BE2C (cell line): ENCODE data around the gene COL19A1.

Experiments used
- DNase-seq: peaks from one replicate; pipeline ENCODE4 v3.0.0-alpha.2; 2020
- H3K27me3 ChIP-seq: fragments of 250-450 bp; sonication (Bioruptor Pico); 2 replicates; pipeline ENCODE4 v1.5.1; 2020; ENCODE audit warnings: mild to moderate bottlenecking
- H3K36me3 ChIP-seq: fragments of 250-450 bp; sonication (Bioruptor Pico); 2 replicates; pipeline ENCODE4 v1.5.1; 2020; ENCODE audit warnings: mild to moderate bottlenecking
- H3K4me1 ChIP-seq: fragments of 250-450 bp; sonication (Bioruptor Pico); 2 replicates; pipeline ENCODE4 v1.5.1; 2020
- H3K4me3 ChIP-seq: 2 replicates; pipeline ENCODE4 v1.5.1; 2011; ENCODE audit warnings: low read depth, low read length
- H3K9me3 ChIP-seq: fragments of 250-450 bp; sonication (Bioruptor Pico); 2 replicates; pipeline ENCODE4 v1.5.1; 2020
- CTCF ChIP-seq: IDR thresholded peaks from 2 replicates; pipeline ENCODE4 v1.5.1; 2012; ENCODE audit warnings: mild to moderate bottlenecking, low read depth, low read length

COL19A1 gene

GRCh38 chr6:69868252-69868804 is 2.0 kb downstream of the COL19A1 start:
- peaks cover 3% of the 10 kb centered on the region; the same call in 1 of the 2 replicates for H3K4me1 ChIP-seq
- H3K27me3 ChIP-seq: no peaks in the 10 kb centered on the region
- no peak overlapping the region for H3K4me3 ChIP-seq
- no peaks in the 10 kb centered on the region for H3K36me3 ChIP-seq
- no peaks in the 10 kb centered on the region for H3K9me3 ChIP-seq
- no peak for DNase-seq
- no peak for TF ChIP-seq CTCF

- TF ChIP-seq CTCF: no peak
- peaks cover 3% of the 10 kb centered on the region; the same call in 1 of the 2 replicates for H3K4me1 ChIP-seq
- no peak overlapping the region for H3K4me3 ChIP-seq
- no peak for DNase-seq
- no peaks in the 10 kb centered on the region for H3K9me3 ChIP-seq
- H3K36me3 ChIP-seq: no peaks in the 10 kb centered on the region
- H3K27me3 ChIP-seq: no peaks in the 10 kb centered on the region
These were observed 2.6 kb downstream of the COL19A1 start for GRCh38 chr6:69868961-69869360.

- H3K27me3 ChIP-seq: no peaks in the 10 kb centered on the region
- H3K4me1 ChIP-seq: no peaks in the 10 kb centered on the region
- no peak overlapping the region for H3K4me3 ChIP-seq
- no peak for DNase-seq
- no peaks in the 10 kb centered on the region for H3K9me3 ChIP-seq
- no peak for TF ChIP-seq CTCF
- no peaks in the 10 kb centered on the region for H3K36me3 ChIP-seq
These were observed 4.8 kb downstream of the COL19A1 start for GRCh38 chr6:69871107-69871506.

- Histone ChIP-seq H3K9me3 (no peaks in the 10 kb centered on the region), H3K4me1 (no peaks in the 10 kb centered on the region), H3K27me3 (no peaks in the 10 kb centered on the region), H3K36me3 (no peaks in the 10 kb centered on the region), H3K4me3 (no peak overlapping the region)
- no peak for TF ChIP-seq CTCF
- no peak for DNase-seq
These were observed 6.9 kb downstream of the COL19A1 start for GRCh38 chr6:69873291-69873690.

- TF ChIP-seq CTCF: no peak
- Histone ChIP-seq H3K4me3 (no peak overlapping the region), H3K27me3 (no peaks in the 10 kb centered on the region), H3K4me1 (no peaks in the 10 kb centered on the region), H3K9me3 (no peaks in the 10 kb centered on the region), H3K36me3 (no peaks in the 10 kb centered on the region)
- no peak for DNase-seq
These were observed 9.4 kb downstream of the COL19A1 start for GRCh38 chr6:69875715-69876114.

- TF ChIP-seq CTCF: no peak
- H3K9me3 ChIP-seq: no peaks in the 10 kb centered on the region
- no peaks in the 10 kb centered on the region for H3K36me3 ChIP-seq
- no peaks in the 10 kb centered on the region for H3K27me3 ChIP-seq
- DNase-seq: no peak
- no peak overlapping the region for H3K4me3 ChIP-seq
- no peaks in the 10 kb centered on the region for H3K4me1 ChIP-seq
These were observed 12.4 kb downstream of the COL19A1 start for GRCh38 chr6:69878795-69879194.
